Body of pancreas (tissue), 4 donors: ENCODE results near the gene DHX8. TPM values are rescaled to one million over a fixed set of nuclear protein-coding genes. Genes with fewer than 3 reads are reported as not detected.

ENCODE experiments used
- ATAC-seq: fragments of 150-250 bp; one replicate; pipeline ENCODE4 v1.9.1; 2016
- DNase-seq, 4 donors: peaks; one replicate each; pipeline ENCODE4 v3.0.0-alpha.2; 2019
- H3K27ac ChIP-seq, 4 donors: fragments of 200-600 bp; sonication (generic); 1 replicate in 3 of 4; 2 replicates in 1 of 4; pipeline versions ENCODE4 v1.5.1 to v1.6.1; 2016 to 2019; ENCODE audit warnings: mild to moderate bottlenecking in 1 of 4, mixed read lengths in 1 of 4, moderate library complexity in 1 of 4
- H3K27me3 ChIP-seq, 2 donors: fragments of 200-600 bp; sonication (generic); one replicate each; pipeline ENCODE4 v1.6.0; 2016; ENCODE audit warnings: mild to moderate bottlenecking in 1 of 2
- H3K36me3 ChIP-seq, 2 donors: fragments of 200-600 bp; sonication (generic); replicated peaks in 1 of 2; 2 replicates each; pipeline ENCODE4 v1.5.1; 2016; ENCODE audit warnings: low read depth in 2 of 2; ENCODE audit not compliant: insufficient read depth in 1 of 2
- H3K4me1 ChIP-seq: fragments of 200-600 bp; sonication (generic); one replicate; pipeline ENCODE4 v1.6.0; 2016
- H3K4me3 ChIP-seq, 2 donors: fragments of 200-600 bp; sonication (generic); 1 replicate in 1 of 2; 2 replicates in 1 of 2; pipeline ENCODE4 v1.5.1; 2016 to 2019
- H3K9me3 ChIP-seq, 3 donors: fragments of 200-600 bp; sonication (generic); 1 replicate in 2 of 3; 2 replicates in 1 of 3; pipeline ENCODE4 v1.5.1; 2016
- CTCF ChIP-seq, 7 experiments: fragments of 450-650 bp in 4 of 7; fragments of 200-600 bp in 3 of 7; sonication (generic) in 3 of 7; IDR thresholded peaks; one replicate each; pipeline ENCODE4 v1.5.1; 2016 to 2019; ENCODE audit warnings: antibody characterized with exemption in 7 of 7
- POLR2A ChIP-seq, 3 donors: fragments of 450-650 bp; IDR thresholded peaks; one replicate each; pipeline ENCODE4 v1.6.1; 2016; ENCODE audit warnings: antibody characterized with exemption in 3 of 3, mild to moderate bottlenecking in 2 of 3
- WGBS, 2 donors: methylation state at CpG; one replicate each; pipeline ENCODE4 v1.1.5; 2017; 5-methylcytosine and 5-hydroxymethylcytosine counted together
- intact Hi-C: fragments of 100-400 bp; cut with DNase I; formaldehyde crosslinking; loops from one replicate; pipeline ENCODE4 v1.15.1; 2023
- total RNA-seq, 2 donors: library from RNA; depleted of rRNA; stranded (reverse); fragments of >200 nt; gene quantifications; one replicate each; pipeline ENCODE4 v1.1.0, GENCODE V29; 2016

DHX8 gene
- total RNA-seq, 2 donors from 2014 or later: 12.2 to 19.4 TPM

GRCh38 chr17:43526886-43527648 lies 43.3 kb downstream of the DHX8 start:
- Histone ChIP-seq H3K27ac (peak overlapping the region in 1 of 4 donors; percentile 78), H3K27me3 (no peaks in the 10 kb centered on the region), H3K4me1 (peaks cover 38% of the 10 kb centered on the region), H3K4me3 (no peak overlapping the region), H3K9me3 (no peaks in the 10 kb centered on the region), H3K36me3 (peaks cover 0 to 28% of the 10 kb centered on the region in 2 donors)
- TF ChIP-seq CTCF (IDR thresholded peaks at IDR 0.05): no peak
- 78 to 86% methylated on average over 7 of the region's 7 CpGs for WGBS, 2 donors
- DNase-seq (no peak), ATAC-seq (no peak)
- intact Hi-C loops: no loop called here

GRCh38 chr17:43528319-43528987 lies 44.7 kb downstream of the DHX8 start:
- Histone ChIP-seq H3K36me3 (peaks cover 0 to 18% of the 10 kb centered on the region in 2 donors), H3K27me3 (no peaks in the 10 kb centered on the region), H3K4me3 (no peak overlapping the region), H3K4me1 (peaks cover 39% of the 10 kb centered on the region), H3K27ac (peak overlapping the region in 3 of 4 donors; percentile 57 to 83 (median 78)), H3K9me3 (no peaks in the 10 kb centered on the region)
- intact Hi-C loops: no loop called here
- DNase-seq (peak; percentile 57 to 71 (median 67)), ATAC-seq (peak; percentile 58)
- TF ChIP-seq CTCF (IDR thresholded peaks at IDR 0.05) (no peak), POLR2A (IDR thresholded peaks at IDR 0.05) (peak in 2 of 3 donors; percentile 38 to 45)
- 62 to 80% methylated on average over 8 to 13 of the region's 13 CpGs for WGBS, 2 donors

- peak overlapping the region in 3 of 4 donors; percentile 78 to 83 (median 78) for H3K27ac ChIP-seq
Measured at GRCh38 chr17:43528988-43529814, 45.4 kb downstream of the DHX8 start.

GRCh38 chr17:43529947-43530287 lies 46.1 kb downstream of the DHX8 start:
- peaks cover 39% of the 10 kb centered on the region for H3K4me1 ChIP-seq
- peaks cover 0 to 5% of the 10 kb centered on the region in 2 donors for H3K36me3 ChIP-seq
- no peaks in the 10 kb centered on the region for H3K9me3 ChIP-seq
- H3K27ac ChIP-seq: peak overlapping the region; percentile 64 to 83 (median 78)
- ATAC-seq (no peak), DNase-seq (no peak)
- no peaks in the 10 kb centered on the region for H3K27me3 ChIP-seq
- H3K4me3 ChIP-seq: no peak overlapping the region
- WGBS, 2 donors: 45 to 63% methylated on average over 3 to 6 of the region's 6 CpGs
- TF ChIP-seq POLR2A (IDR thresholded peaks at IDR 0.05): no peak
- TF ChIP-seq CTCF (IDR thresholded peaks at IDR 0.05): no peak
- intact Hi-C loops: no loop called here

More at GRCh38 chr17:43528988-43529814, 45.4 kb downstream of the DHX8 start:
- Histone ChIP-seq H3K4me3 (no peak overlapping the region), H3K27me3 (no peaks in the 10 kb centered on the region), H3K36me3 (peaks cover 0 to 10% of the 10 kb centered on the region in 2 donors), H3K4me1 (peaks cover 39% of the 10 kb centered on the region), H3K9me3 (no peaks in the 10 kb centered on the region)
- DNase-seq (no peak), ATAC-seq (no peak)
- intact Hi-C loops: no loop called here
- 89 to 91% methylated on average over 15 to 20 of the region's 20 CpGs for WGBS, 2 donors
- no peak for TF ChIP-seq POLR2A (IDR thresholded peaks at IDR 0.05)
